HepG2 (cell line): ENCODE data around the gene ULK4. TPM values are rescaled to one million over a fixed set of nuclear protein-coding genes. Genes with fewer than 3 reads are reported as not detected.
A peak's percentile ranks its signal among the peaks of the same experiment; 100 is the strongest.

Source experiments
- ATF7 ChIP-seq, 2 experiments: fragments of 450-650 bp in 1 of 2; sonication (generic) in 1 of 2; formaldehyde crosslinking in 1 of 2; IDR thresholded peaks; 2 replicates each; pipeline versions ENCODE4 v1.4.0 to v1.6.1; 2016 to 2020; ENCODE audit warnings: antibody characterized with exemption in 1 of 2, mild to moderate bottlenecking in 1 of 2, missing genetic modification reagents in 1 of 2
- CC2D1A ChIP-seq: sonication (generic); formaldehyde crosslinking; IDR thresholded peaks from 2 replicates; pipeline ENCODE4 v1.8.1; 2023; ENCODE audit warnings: mild to moderate bottlenecking, missing genetic modification reagents
- ELF3 ChIP-seq: IDR thresholded peaks from 2 replicates; pipeline ENCODE4 v1.6.1; 2016; ENCODE audit warnings: missing genetic modification reagents, missing compliant biosample characterization
- FOXP1 ChIP-seq, 2 experiments: fragments of 450-650 bp in 1 of 2; IDR thresholded peaks; 2 replicates each; pipeline ENCODE4 v1.6.1; 2017 to 2018; ENCODE audit warnings: antibody characterized with exemption in 1 of 2
- GMEB1 ChIP-seq: sonication (generic); formaldehyde crosslinking; IDR thresholded peaks from 2 replicates; pipeline ENCODE4 v1.5.1; 2020; ENCODE audit warnings: missing genetic modification reagents, mild to moderate bottlenecking, borderline replicate concordance
- HOMEZ ChIP-seq: IDR thresholded peaks from 2 replicates; pipeline ENCODE4 v1.6.1; 2016; ENCODE audit warnings: low read depth
- JUNB ChIP-seq: sonication (generic); formaldehyde crosslinking; IDR thresholded peaks from 2 replicates; pipeline ENCODE4 v1.8.0; 2022; ENCODE audit warnings: missing genetic modification reagents, mild to moderate bottlenecking, borderline replicate concordance
- MAX ChIP-seq: IDR thresholded peaks from 2 replicates; pipeline ENCODE4 v1.6.1; 2012; ENCODE audit warnings: inconsistent platforms
- MXI1 ChIP-seq: IDR thresholded peaks from 3 replicates; pipeline ENCODE4 v1.6.1; 2012; ENCODE audit warnings: low read depth, low read length, inconsistent platforms, borderline replicate concordance
- PAWR ChIP-seq: sonication (generic); formaldehyde crosslinking; IDR thresholded peaks from 2 replicates; pipeline ENCODE4 v1.4.0; 2020; ENCODE audit warnings: missing genetic modification reagents, mild to moderate bottlenecking, borderline replicate concordance
- TEF ChIP-seq: sonication (generic); formaldehyde crosslinking; IDR thresholded peaks from 2 replicates; pipeline ENCODE4 v1.5.0; 2020; ENCODE audit warnings: missing genetic modification reagents
- ZEB1 ChIP-seq: IDR thresholded peaks from 2 replicates; pipeline ENCODE4 v1.6.1; 2012; ENCODE audit warnings: mild to moderate bottlenecking, low read depth, inconsistent platforms; ENCODE audit not compliant: insufficient replicate concordance
- ZKSCAN8 ChIP-seq: IDR thresholded peaks from 2 replicates; pipeline ENCODE4 v1.6.1; 2016; ENCODE audit warnings: borderline replicate concordance, missing genetic modification reagents, missing compliant biosample characterization
- ZNF138 ChIP-seq: sonication (generic); formaldehyde crosslinking; IDR thresholded peaks from 2 replicates; pipeline ENCODE4 v1.5.0; 2020; ENCODE audit warnings: mild to moderate bottlenecking, low read depth, missing genetic modification reagents
- ZNF687 ChIP-seq: sonication (generic); formaldehyde crosslinking; IDR thresholded peaks from 2 replicates; pipeline ENCODE4 v1.5.1; 2020; ENCODE audit warnings: mild to moderate bottlenecking, missing genetic modification reagents, moderate library complexity
- ZNF740 ChIP-seq: sonication (generic); formaldehyde crosslinking; IDR thresholded peaks from 2 replicates; pipeline ENCODE4 v1.4.0; 2020; ENCODE audit warnings: missing genetic modification reagents
- ZNF75D ChIP-seq: sonication (generic); formaldehyde crosslinking; IDR thresholded peaks from 2 replicates; pipeline ENCODE4 v1.8.1; 2023; ENCODE audit warnings: missing genetic modification reagents, mild to moderate bottlenecking, borderline replicate concordance
- polyA plus RNA-seq, 8 experiments: library from polyadenylated mRNA; depleted of rRNA in 3 of 8; stranded (reverse) in 7 of 8; unstranded in 1 of 8; fragments of >200 nt; fragmentation: Illumina TruSeq in 4 of 8; extraction: Trizol in 4 of 8; gene quantifications; 2 replicates each; pipeline versions ENCODE4 v1.2.1 to v1.2.3, GENCODE V29; 2011 to 2016; ENCODE audit warnings: low read depth in 4 of 8, missing spikeins in 1 of 8, mixed read lengths in 1 of 8; ENCODE audit not compliant: insufficient read depth in 1 of 8
- total RNA-seq, 5 experiments: library from RNA; depleted of rRNA; stranded (reverse); fragments of >200 nt; fragmentation: Illumina TruSeq; extraction: Trizol; gene quantifications; 2 replicates each; pipeline ENCODE4 v1.2.3, GENCODE V29; 2016; ENCODE audit warnings: low read depth in 1 of 5

The ULK4 gene
- total and polyA plus RNA-seq, 2 of the 13 experiments (the other 11 are each of a cell fraction or from before 2014, with no cell fraction given) = 6.7 to 11.8 TPM

- peak; percentile 59 for TF ChIP-seq ZEB1
- TF ChIP-seq ELF3 (CRISPR knock-in tag) = peak; percentile 84
- TF ChIP-seq JUNB (CRISPR knock-in tag) = no peak
- no peak for TF ChIP-seq ATF7 (IDR thresholded peaks at IDR 0.05)
- 0 out of 2 replicates have a peak, but pooled peaks have one; percentile 63 for TF ChIP-seq ATF7 (CRISPR knock-in tag; IDR thresholded peaks at IDR 0.05)
- peak; percentile 84 for TF ChIP-seq ZNF740
- peak; percentile 91 for TF ChIP-seq ZNF687 (CRISPR knock-in tag)
- peak; percentile 86 for TF ChIP-seq GMEB1 (CRISPR knock-in tag)
- peak; percentile 91 for TF ChIP-seq MAX
- no peak for TF ChIP-seq CC2D1A
- peak; percentile 73; the same call in 1 of the 2 replicates for TF ChIP-seq TEF (CRISPR knock-in tag)
- peak; percentile 97 for TF ChIP-seq HOMEZ (CRISPR knock-in tag)
- no peak for TF ChIP-seq PAWR (CRISPR knock-in tag)
- peak; percentile 51; the same call in 1 of the 3 replicates for TF ChIP-seq MXI1
- no peak for TF ChIP-seq FOXP1 (IDR thresholded peaks at IDR 0.05)
- TF ChIP-seq FOXP1 (CRISPR knock-in tag; IDR thresholded peaks at IDR 0.05) = peak; percentile 69
- peak; percentile 86 for TF ChIP-seq ZKSCAN8 (CRISPR knock-in tag)
- TF ChIP-seq ZNF138 (CRISPR knock-in tag) = peak; percentile 86; the same call in 1 of the 2 replicates
- TF ChIP-seq ZNF75D (CRISPR knock-in tag) = peak; percentile 47; the same call in 1 of the 2 replicates
These were observed 762.7 kb downstream of the ULK4 start, which contains the start of gene CTNNB1 (continued) for GRCh38 chr3:41198950-41199865.
